Peyer's patch (tissue), 4 donors: ENCODE data around the gene BRD3OS.

Experiments used
- POLR2A ChIP-seq, 2 donors: fragments of 450-650 bp; IDR thresholded peaks; one replicate each; pipeline ENCODE4 v1.5.1; 2017; ENCODE audit warnings: antibody characterized with exemption in 2 of 2, mild to moderate bottlenecking in 2 of 2, moderate library complexity in 2 of 2
- TF ChIP-seq, protein P1 (sequence below), 6 experiments: fragments of 450-650 bp in 4 of 6; fragments of 200-600 bp in 2 of 6; sonication (generic) in 1 of 6; IDR thresholded peaks; one replicate each; pipeline ENCODE4 v1.5.1; 2017 to 2019; ENCODE audit warnings: antibody characterized with exemption in 6 of 6, mild to moderate bottlenecking in 3 of 6, moderate library complexity in 1 of 6

DNA sequence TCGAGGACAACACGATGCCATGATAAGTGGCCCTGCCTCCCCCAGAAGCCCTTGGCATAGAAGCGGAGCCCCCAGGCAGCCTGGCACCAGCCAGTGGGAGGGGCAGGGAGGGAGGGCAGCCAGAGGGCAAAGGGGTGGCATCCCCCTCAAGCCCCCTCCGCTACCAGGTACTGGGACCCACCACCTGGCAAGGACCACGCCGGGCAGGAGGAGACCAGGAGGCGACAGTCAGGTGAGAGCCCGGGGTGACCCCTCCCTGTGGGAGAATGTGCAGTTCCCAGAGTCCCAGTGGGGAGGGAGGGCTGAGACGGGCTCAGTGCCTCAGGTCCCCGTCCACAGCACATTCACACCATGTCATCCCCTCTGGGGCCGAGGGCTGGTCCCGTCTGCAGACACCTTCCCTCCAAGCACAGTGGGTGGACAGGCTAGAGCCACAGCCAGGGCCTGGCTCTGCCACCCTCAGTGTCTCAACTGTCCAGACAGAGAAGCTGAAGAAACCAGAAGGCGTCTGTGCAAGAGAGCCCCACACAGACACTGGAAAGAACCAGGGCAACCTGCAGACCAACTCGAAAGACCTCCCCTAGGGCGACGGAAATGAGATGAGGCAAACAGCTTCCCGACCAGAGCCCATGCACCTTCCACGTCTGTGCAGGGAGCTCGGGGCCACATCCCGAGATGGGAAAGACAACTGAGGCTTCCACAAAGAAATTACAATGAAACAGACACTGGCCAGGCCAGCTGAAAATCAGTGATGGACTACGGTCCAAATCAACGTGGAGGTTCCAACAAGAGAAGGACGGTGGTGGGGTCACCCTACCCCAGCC lies 31.4 kb downstream of the BRD3OS start:
- TF ChIP-seq POLR2A (IDR thresholded peaks at IDR 0.05) = no peak
- TF ChIP-seq, protein P1, sequence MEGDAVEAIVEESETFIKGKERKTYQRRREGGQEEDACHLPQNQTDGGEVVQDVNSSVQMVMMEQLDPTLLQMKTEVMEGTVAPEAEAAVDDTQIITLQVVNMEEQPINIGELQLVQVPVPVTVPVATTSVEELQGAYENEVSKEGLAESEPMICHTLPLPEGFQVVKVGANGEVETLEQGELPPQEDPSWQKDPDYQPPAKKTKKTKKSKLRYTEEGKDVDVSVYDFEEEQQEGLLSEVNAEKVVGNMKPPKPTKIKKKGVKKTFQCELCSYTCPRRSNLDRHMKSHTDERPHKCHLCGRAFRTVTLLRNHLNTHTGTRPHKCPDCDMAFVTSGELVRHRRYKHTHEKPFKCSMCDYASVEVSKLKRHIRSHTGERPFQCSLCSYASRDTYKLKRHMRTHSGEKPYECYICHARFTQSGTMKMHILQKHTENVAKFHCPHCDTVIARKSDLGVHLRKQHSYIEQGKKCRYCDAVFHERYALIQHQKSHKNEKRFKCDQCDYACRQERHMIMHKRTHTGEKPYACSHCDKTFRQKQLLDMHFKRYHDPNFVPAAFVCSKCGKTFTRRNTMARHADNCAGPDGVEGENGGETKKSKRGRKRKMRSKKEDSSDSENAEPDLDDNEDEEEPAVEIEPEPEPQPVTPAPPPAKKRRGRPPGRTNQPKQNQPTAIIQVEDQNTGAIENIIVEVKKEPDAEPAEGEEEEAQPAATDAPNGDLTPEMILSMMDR (IDR thresholded peaks at IDR 0.05) = no peak
